NT2/D1 (cell line): ENCODE results near the gene OVCH1.

Source experiments
- SUZ12 ChIP-seq: IDR thresholded peaks from 2 replicates; pipeline ENCODE4 v1.6.1; 2011; ENCODE audit not compliant: insufficient read length, insufficient read depth; ENCODE audit errors: extremely low read depth
- YY1 ChIP-seq: IDR thresholded peaks from 2 replicates; pipeline ENCODE4 v1.6.1; 2011; ENCODE audit not compliant: insufficient read length, insufficient read depth

GRCh38 chr12:29545102-29545467 lies 47.6 kb upstream of the OVCH1 start:
- no peak for TF ChIP-seq YY1
- no peak for TF ChIP-seq SUZ12
